GM18870 (cell line): Measurements from ENCODE around the gene TRAPPC3L.

ENCODE experiments used
- ATAC-seq: cut with Tn5 transposase; IDR thresholded peaks from one replicate; pipeline ENCODE4 v1.9.1; 2021; ENCODE audit warnings: moderate library complexity; ENCODE audit not compliant: unreplicated experiment

TRAPPC3L gene

DNA sequence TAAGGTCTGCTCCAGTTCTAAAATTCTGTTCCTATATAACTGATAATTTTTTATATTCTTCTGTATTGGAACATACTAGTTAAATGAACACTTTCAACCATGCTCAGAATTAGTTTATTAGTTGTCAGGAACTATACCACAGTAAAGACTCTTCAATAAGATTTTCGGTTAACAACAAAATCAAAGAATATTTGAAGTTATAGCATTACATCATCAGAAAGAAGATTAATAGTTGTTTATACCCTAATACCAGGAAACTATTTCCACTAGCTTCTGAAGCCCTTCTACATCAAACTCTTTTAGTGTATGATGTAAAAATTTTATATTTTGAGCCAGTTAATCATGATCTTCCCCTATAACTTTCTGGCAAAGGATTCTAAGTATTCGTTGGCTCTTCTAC is 14.6 kb upstream of the TRAPPC3L start:
- no peak for ATAC-seq

DNA sequence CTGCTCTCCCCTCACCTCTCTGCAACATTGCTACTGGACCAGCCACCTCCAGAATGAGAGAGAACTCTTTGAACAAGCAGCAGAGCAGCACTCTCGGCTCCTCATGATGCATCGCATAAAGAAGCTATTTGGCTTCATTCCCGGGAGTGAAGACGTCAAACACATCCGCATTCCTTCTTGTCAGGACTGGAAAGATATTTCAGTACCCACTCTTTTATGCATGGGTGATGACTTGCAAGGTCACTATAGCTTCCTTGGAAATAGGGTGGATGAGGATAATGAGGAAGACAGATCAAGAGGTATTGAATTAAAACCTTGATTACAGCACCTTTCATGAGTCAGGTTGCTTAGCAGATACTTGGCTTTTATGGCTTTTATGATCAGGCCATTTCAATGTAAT is 12.4 kb upstream of the TRAPPC3L start:
- ATAC-seq, result no peak

DNA sequence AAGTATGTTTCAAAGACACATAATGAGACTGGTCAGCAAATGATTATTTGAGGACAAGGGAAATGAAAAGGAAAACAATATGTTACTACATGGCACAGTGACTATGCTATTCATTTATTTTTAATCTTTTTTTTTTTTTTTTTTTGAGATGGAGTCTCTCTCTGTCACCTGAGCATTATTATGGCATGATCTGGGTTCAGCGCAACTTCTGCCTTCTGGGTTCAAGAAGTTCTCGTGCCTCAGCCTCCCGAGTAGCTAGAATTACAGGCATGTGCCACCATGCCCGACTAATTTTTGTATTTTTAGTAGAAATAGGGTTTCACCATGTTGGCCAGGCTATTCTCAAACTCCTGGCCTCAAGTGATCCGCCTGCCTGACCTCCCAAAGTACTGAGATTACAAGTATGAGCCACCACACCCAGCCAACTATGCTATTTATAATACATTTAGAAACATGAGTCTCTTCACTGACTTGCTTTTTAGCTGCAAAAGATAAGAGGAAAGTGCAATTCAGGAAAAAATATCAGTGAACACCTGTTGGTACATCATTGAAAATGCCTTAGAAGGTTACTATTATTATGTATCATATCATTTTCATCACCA is 11.4 kb upstream of the TRAPPC3L start:
- no peak for ATAC-seq

DNA sequence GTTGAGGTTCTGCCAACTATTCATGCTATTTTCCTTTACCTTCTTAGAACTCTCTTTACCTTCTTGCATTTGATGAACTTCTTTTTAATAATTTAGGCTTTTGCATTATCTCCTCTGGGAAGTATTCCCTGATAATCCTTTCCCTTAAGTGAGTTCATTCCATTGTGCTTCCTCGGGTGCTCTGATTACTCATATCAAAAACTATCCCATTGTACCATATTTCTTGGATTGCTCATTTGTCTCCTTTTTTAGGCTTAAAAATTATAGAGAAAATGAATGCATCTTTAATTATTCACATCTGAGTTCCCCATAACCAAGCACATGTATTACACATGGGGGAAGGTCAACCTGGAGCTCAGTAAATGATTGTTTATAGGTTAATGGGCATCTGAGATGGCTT is 10.6 kb upstream of the TRAPPC3L start:
- no peak for ATAC-seq

DNA sequence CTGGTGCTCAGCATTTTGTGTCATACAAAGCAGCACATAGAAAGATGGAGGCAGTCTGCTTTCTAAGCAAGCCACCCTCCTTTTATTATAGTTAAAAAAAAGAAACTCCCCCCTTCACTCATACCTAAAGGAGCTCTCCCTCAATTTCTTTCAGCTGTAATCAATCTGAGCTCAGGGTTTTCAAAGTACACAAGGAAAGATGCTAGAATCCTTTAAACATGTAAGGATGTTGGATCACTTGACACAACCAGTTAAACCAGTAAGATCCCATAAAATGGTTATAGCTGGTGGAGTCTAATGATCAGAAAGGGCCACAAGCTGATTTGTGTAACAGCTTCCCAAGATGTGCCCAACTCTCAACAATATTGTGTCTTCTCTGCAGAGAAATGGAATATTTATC is 8.0 kb upstream of the TRAPPC3L start, which contains the start of gene CALHM4:
Gene CALHM4 (plus strand): TSS at position 301 of the 400 bp plus-strand sequence. CDS start 43 bp downstream, at position 344.
- ATAC-seq, result no peak

DNA sequence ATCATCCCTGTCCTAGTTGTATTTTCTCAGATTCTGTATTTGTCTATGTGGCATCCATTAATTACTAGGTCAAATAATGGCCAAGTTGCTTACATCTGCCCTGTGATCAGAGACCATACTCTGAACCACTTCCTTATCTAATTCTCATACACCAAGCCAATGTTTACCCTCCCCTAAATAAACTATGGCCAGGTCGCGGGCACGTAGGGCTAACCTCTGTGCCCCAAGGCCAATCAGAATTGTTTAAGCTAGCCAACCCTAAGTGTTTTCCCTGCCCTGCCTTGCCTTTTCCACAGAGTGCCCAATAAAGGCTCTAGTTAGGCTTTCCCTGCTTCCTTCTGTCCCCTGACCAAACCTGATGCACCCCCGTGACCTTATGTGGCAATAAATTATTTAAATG is 5.3 kb upstream of the TRAPPC3L start:
- no peak for ATAC-seq

DNA sequence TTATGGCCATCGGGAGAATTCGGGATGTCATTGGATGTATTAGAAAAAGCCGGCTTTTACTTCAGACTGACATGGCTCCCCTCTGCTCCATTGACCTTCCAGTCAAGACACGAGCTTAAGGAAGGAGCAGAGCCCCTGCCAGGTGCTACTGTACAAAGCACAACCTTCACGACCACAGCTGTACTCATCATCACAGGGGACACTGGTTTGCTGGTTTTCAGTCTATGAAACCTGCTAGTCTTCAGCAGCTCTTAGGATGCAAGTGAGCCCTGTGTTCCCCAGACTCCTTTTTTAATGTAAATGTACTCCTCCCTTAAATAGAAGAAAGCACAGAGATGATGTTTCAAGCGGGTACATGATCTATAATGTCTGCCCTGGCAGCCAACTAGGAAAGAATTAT is 1.9 kb upstream of the TRAPPC3L start:
- ATAC-seq, result no peak

DNA sequence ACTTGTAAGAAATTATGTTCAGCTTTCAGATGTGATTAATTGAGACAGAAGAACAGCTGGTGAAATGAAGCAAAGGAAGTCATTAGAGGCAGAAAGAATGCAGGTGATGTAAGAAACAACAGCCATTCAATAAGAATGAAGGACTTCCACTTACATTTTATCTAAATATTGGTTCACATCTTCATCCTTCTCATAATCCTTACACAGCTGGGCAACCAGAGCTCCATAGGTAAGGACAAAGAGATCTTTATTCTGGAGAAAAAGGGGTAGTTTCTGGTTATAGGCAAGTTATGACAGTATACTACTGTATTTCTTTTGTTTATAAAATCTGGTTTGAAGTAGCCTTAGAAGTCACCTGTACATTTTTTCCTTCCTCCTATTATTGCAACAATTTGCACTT is 2.3 kb downstream of the TRAPPC3L start:
- ATAC-seq, result no peak

DNA sequence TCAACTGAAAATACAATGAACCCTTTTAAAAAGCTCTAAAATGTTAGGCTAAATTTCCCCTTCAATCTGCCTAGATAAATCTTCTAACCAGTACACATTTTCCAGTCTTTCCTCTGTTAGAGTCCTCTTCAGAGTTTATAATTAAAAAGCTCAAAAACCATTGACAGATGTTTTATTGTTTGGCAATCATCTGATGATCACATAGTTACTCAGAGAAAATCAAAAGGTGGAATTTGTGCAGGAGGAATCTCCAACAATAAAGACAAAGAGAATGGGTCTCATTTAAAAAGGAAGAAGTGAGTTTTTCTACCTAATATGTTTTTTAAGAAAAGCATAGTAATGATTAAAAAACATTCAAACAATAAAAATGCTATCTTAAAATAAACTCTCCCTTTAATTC is 3.1 kb downstream of the TRAPPC3L start:
- ATAC-seq, result no peak

DNA sequence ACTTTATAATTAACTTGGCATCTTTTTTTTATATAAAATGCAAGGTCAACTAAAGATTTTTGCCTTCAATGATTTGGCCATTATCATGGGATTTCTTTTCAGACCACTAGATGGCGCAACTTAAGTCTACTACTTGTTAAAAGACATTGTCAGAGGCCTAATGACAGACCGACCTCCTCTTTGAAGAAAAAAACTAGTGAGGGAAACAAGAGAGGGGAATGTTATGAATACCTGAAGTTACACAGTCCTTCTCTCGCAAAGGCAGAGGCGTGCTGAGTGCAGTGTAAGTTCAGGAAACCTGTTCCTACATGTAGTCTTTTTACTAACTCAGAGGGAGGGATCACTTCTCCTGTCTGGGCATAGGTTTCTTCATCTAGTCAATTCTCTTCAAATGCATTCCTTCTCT is 9.3 kb downstream of the TRAPPC3L start:
- no peak for ATAC-seq

DNA sequence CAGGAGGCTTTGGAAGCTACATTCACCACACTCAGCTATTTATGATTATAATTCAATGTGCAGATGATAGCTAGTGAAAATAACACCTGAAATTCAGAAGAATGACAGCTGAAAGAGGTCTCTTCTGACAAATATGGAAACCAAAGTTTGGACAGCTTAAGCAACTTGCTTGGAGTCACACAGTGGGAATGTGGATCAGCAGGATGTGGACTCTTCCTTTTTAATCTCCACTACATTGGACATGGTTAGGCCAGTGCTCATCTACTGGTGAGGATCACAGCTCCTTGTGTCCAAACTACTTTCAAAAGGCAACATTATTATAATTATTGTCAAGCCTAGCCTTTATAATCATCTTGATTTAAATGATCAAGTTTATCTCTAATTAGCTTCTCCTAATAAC is 10.4 kb downstream of the TRAPPC3L start:
- no peak for ATAC-seq

DNA sequence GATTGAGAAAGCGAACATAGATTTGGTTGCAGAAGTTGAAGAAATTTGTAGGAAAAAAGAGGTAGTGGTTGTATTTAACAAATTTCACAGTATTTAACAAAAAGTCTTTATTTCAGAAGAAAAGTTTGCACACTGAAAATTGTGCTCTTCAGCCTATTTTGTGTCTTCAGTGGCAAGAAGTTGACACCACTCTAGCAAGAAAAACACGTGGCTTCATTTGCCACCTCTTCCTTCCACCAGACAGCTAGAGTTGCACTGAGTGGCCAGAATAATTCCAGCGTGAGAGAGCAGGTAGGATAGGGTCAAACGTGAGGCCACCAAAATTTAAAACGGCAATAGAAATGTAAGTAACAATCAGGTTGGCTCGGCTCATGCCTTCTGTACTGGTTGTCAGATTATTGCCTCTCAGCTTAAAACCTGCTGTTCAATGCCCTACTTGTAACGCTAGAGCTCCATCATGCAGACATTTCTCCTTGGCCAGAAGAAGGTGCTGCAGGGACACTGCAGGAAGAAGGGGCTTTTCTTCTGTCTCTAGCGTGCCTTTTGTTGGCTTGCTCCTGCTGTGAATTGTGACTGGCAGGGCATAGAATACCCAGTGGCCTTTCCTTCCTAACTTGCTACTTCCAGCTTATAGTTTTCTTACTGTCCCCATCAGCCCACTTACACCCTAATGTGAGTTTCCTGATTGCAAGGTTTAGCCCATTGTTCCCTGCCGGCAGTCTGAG is 12.1 kb downstream of the TRAPPC3L start:
- ATAC-seq, result no peak

DNA sequence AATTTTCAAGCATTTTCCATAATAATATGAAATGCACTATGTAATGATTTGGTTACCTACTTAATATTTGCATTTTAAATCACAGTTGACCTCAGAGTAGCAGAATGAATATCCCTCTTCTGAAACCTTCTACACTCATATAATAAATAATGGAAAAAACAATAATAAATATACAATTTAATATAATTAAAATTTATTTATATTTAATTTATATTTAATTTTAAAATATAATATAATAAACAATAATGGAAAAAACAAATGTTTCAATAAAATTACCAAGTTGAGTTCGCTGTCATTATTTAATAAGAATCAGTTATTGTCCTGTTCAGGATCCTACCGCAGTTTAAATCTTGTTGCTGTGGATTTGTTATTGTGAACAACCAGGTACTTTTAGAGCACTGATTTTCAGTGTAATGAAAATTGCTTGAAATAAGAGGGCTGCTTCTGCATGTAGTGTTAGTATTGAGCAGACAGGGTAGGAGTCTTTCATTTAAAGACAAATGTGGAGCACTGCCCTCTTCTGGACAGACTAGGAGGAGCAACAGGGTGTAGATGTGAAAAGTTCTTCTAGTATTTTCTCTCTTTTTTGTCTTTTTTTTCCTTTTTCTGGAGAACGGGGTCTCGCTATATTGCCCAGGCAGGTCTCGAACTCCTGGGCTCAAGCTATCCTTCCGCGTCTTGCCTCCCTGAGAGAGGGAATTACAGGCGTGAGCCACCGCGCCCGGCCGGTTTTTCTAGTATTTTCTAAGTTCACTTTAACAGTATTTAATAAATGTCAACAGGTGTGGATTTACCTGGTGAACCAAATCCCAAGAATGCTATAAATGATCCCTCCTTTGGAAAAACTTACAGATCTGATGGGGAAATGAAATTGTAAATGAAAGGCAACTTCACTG is 13.6 kb downstream of the TRAPPC3L start:
- ATAC-seq, result no peak

DNA sequence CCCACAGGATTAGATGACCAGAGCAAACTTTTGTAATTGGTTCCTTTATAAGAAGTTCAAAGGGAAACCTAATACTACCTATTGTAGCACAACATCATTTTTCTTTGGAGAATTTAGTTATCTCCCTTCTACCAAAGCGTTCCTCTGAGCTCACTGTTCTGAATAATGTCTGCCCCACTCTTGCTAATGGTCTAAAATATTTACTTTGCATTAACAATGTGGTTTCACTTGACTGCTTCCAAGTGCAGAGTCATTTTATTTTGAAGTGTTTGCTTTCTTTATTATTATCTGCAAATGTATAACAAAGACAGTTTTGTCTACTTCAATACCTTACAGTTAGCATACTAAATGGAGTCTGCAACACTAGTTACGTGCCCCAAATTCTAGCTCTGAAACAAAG is 15.0 kb downstream of the TRAPPC3L start:
- ATAC-seq, result no peak

DNA sequence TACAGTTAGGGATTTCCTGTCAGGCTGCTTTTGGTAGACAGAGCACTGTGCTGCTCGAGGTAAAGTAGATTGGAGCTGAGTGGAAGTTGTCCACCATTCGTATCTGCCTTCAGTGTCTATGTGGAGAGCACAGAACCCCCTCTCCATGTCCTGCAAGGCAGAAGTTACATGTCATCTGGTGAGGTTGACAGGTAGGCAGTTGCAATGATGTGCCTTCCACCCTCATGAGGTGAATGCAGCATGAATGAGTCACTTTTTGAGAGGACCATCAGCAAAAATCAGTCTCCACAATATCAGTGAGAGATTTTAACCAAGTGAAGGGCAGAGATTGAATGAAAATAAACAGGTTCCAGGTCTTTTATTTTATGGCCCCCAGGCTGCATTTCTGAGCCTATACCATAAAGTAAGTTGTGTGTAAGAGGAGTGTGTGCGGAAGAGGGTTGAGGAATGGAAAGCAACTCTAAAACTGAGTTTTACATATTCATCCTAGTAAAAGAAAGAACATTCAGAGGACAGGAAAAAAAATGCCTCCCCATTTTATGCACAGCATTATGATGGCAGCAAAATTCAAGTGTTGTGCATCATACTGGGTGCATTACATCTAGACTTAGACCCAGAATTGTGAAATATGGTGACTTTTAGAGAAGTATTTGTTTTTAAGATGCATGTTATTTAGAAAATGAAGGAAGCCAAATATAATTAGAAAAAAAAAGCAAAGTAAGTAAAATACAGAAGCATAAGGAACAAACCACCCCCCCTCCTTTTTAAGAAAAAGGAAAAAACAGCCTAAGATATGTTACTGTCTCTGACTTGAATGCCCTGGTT is 15.8 kb downstream of the TRAPPC3L start:
- ATAC-seq, result no peak

DNA sequence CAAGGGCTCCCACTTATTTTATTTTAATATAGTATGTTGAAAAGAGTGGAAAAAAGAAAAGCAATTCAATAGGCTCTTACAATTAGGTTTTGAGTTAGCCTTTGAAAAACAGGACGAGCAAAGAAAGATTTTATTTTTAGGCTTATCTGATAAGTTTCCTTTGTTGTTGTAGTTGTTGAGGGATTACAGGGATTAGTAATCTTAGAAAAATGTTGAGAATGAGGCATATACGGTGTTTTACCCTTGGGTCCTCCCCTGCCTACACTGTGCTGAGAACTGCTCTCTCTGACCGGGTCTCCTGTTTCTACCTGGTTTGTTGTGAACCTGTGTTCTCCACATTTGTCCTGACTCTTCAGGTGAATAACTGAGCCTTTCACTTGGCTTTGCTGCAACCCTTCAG is 16.7 kb downstream of the TRAPPC3L start:
- no peak for ATAC-seq

DNA sequence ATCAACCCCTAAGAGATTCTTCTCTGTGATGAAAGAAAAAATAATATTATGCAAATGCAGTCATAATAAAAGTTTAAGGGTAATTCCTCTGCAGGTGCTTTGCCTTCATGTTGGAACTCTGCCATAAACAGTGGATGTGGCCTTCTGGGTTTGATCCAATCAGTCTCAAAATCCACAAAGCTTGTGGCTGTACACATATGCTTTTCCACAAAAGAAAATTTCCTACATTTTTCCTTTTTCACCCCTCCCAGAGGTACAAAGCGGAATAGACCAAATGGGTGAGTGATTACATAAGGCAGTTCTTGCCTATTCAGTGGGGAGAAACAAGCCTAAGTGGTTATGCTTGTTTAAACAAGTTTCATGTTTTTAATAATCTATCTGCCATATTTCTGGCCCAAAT is 17.4 kb downstream of the TRAPPC3L start:
- ATAC-seq, result no peak

DNA sequence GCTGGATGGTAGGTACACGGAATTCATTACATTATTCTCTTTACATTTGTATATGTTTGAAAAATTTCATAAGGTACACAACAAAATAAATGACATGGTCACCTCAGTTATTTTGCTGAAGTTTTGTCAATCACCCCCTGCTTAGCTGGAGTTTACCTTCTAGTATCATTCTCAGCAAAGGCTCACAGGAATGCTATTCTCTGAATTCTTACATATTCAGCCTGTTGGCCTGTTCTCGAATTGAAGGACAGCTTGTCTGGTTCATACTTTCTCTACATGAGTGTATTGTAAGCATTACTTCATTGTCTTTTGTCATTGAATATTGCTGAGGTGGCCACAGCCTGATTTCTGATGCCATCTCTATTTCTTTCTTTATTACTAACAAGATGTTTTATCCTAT is 21.2 kb downstream of the TRAPPC3L start:
- no peak for ATAC-seq

DNA sequence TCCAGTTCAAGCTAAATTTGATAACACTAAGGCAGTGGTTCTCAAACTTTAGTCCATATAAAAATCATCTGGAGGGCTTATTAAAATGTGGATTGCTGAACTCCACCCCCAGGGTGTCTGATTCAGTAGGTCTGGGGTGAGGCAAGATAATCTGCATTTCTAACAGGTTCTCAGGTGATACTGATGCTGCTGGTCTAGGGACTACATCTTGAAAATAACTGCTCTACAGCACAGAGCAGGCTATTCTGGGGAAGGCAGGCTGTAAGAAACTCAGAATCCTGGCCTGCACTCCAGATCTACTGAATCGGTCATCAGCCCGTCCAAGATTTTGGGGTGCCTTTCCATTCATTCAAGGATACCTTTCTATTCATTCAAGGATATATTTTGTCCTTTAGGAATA is 22.6 kb downstream of the TRAPPC3L start:
- no peak for ATAC-seq

DNA sequence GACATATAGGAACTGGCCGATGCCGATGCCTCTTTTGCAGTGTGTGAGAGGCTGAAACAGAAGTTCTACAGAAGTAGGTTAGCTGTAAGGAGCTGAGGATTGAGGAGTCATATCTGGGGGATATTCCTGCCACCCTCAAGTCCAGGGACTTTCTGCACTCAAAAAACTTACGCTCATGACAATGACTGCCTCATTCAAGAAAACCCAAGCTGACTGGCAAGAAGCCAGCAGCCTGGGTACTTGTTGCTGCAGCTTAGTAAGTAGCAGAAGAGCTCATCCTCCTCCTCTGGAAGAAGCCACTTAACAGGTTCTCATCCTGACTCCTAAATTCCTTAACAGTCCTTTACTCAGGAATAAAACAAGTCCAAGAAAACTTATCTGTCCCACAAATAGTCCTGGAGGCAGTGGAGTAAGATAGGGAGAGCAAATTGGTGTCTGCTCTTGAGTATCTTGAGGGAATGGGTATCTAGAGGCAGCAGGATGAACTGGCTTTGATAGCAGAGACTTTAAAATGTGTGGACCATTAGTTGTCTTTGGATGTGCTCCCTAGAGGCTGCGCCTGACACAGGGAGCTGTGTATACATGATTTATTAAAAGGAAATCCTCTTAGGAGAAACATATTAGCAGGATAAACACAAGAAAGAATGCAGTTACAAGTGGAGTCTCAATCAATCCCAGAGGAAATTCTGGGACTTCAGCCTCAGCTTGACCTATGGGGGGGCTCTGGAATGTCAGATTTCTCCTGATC is 26.7 kb downstream of the TRAPPC3L start:
- no peak for ATAC-seq
